Measurements from ENCODE around the gene FHIT. TPM values are rescaled to one million over a fixed set of nuclear protein-coding genes. Genes with fewer than 3 reads are reported as not detected.

Gene FHIT
- total RNA-seq, 1 donor, result 2.2 TPM

DNA sequence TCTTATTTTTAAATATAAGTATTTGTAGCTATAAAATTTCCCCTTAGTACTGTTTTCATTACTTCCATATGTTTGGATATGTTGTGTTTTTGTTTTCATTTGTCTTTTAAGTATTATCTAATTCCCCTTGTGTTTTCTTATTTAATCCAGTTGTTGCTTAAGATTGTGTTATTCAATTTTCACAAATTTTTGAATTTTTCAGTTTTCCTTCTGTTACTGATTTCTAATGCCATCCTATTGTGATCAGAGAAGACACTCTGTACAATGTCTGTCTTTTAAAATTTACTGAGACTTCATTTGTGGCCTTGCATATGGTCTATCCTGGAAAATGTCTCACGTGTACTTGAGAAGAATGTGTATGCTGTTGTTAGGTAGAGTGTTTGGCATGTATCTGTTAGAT, 1405.9 kb downstream of the FHIT start:
- no peak overlapping the region for H3K4me3 ChIP-seq (ENCODE audit: low read depth, low read length)
- TF ChIP-seq, protein P1, sequence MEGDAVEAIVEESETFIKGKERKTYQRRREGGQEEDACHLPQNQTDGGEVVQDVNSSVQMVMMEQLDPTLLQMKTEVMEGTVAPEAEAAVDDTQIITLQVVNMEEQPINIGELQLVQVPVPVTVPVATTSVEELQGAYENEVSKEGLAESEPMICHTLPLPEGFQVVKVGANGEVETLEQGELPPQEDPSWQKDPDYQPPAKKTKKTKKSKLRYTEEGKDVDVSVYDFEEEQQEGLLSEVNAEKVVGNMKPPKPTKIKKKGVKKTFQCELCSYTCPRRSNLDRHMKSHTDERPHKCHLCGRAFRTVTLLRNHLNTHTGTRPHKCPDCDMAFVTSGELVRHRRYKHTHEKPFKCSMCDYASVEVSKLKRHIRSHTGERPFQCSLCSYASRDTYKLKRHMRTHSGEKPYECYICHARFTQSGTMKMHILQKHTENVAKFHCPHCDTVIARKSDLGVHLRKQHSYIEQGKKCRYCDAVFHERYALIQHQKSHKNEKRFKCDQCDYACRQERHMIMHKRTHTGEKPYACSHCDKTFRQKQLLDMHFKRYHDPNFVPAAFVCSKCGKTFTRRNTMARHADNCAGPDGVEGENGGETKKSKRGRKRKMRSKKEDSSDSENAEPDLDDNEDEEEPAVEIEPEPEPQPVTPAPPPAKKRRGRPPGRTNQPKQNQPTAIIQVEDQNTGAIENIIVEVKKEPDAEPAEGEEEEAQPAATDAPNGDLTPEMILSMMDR (IDR thresholded peaks at IDR 0.05; ENCODE audit: insufficient read depth, low read depth, low read length), result no peak
- no peak for DNase-seq (ENCODE audit: low read depth)

DNA sequence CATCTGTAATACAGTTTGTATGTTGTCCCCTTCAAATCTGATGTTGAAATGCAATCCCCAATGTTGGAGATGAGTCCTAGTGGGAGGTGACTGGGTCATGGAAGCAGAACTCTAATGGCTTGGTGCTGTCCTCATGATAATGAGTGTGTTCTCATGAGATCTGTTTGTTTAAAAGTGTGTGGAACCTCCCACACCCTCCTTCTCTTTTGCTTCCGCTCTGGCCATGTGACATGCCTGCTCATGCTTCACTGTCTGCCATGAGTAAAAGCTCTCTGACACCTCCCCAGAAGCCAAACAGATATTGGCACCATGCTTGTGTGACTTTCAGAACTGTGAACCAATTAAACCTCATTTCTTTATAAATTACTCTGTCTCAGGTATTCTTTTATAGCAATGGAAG, 1407.4 kb downstream of the FHIT start:
- DNase-seq (ENCODE audit: low read depth), result no peak
- no peak overlapping the region for H3K4me3 ChIP-seq (ENCODE audit: low read depth, low read length)
- TF ChIP-seq, protein P1 (IDR thresholded peaks at IDR 0.05; ENCODE audit: insufficient read depth, low read depth, low read length), result no peak

DNA sequence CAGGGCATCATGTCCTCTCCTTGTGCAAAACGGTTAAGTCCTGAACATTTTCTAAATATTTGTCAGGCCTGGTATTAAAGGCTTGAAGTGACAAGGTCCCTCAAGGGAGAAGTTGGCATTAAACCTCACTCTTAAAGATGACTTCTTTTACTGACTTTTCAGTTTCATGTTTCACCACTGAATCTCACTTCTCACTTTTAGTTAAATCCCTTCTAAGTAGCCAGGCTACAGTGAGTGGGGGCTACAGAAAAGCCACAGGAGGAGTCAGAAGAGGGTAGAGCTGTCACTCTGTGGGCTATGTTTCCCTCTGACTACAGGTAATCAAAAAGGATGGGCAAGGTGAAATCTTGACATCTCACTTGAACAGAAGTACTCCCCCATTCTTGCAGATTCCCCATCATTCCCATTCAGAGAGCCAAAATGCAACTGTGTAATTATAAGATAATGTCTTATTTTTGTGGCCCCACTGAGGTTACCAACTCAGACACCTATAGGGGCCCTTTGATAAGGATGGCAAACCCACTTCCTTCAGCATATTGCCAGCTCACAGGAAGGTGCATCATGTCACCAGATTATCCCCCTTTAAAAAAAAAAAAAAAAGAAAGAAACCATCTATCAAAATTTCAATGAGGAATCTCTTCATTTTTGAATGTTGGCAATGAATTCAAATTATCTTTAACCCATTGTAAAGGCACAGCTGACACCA, 1411.3 kb downstream of the FHIT start:
- H3K4me3 ChIP-seq (ENCODE audit: low read depth, low read length), result no peak overlapping the region
- DNase-seq (ENCODE audit: low read depth), result no peak
- TF ChIP-seq, protein P1 (IDR thresholded peaks at IDR 0.05; ENCODE audit: insufficient read depth, low read depth, low read length), result no peak

DNA sequence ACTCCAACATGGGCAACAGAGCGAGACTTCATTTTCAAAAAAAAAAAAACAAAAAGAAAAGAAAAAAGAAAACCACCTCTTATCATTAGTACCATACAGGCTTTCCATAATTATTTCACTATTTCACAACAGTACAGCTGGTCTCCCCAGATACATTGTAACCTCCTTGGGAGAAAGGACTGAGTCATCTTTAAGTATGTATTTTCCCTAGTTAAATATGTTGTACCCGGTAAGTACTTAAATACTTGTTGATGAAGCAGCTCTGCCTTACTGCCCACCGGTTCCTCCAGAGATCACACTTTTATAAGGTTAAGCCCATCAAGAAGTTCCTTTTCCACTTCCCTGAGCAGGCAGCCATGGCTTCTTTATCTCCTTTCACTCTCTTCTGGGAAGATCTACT, 1412.0 kb downstream of the FHIT start:
- TF ChIP-seq, protein P1 (IDR thresholded peaks at IDR 0.05; ENCODE audit: insufficient read depth, low read depth, low read length), result no peak
- peak; percentile 90 for DNase-seq (ENCODE audit: low read depth)
- no peak overlapping the region for H3K4me3 ChIP-seq (ENCODE audit: low read depth, low read length)

DNA sequence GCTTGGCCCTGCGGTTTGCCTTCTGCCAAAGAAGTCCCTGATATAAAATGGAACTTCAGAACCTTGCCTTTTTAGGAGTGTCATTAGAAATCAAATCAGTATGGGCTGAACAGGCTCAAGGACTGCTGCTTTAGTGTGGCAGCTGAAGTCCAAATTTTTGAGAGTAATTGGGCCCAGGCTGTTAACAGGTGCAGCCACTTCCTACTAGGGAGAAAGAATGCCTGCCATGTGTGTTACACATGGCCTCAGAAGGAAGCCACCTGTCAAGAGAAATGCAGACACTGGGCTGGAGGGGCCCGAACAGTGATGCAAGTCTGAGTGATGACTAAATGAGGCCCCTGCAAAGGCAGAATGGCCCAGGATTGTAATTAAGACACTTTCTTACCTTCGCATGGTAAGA, 1414.7 kb downstream of the FHIT start:
- TF ChIP-seq, protein P1 (IDR thresholded peaks at IDR 0.05; ENCODE audit: insufficient read depth, low read depth, low read length), result no peak
- no peak for DNase-seq (ENCODE audit: low read depth)
- H3K4me3 ChIP-seq (ENCODE audit: low read depth, low read length), result no peak overlapping the region

DNA sequence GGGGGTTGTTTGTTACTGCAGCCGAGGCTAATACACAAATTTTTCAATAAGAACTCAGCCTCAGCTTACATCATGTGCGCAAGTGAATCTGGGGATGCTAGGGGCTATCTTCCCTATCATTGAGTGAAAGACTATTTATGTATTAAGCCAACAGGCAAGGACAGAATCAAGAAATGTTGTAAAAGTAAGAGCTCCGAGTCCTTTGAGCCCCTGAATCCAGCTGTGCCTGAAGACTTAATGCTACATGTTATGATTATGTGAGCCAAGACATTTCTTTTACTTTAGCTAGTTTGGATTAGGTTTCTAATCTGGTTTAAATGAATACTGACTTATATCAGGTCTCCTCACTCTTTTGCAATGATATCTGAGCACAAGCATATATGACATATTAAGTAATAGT, 1418.5 kb downstream of the FHIT start:
- no peak for DNase-seq (ENCODE audit: low read depth)
- TF ChIP-seq, protein P1 (IDR thresholded peaks at IDR 0.05; ENCODE audit: insufficient read depth, low read depth, low read length), result no peak
- no peak overlapping the region for H3K4me3 ChIP-seq (ENCODE audit: low read depth, low read length)

DNA sequence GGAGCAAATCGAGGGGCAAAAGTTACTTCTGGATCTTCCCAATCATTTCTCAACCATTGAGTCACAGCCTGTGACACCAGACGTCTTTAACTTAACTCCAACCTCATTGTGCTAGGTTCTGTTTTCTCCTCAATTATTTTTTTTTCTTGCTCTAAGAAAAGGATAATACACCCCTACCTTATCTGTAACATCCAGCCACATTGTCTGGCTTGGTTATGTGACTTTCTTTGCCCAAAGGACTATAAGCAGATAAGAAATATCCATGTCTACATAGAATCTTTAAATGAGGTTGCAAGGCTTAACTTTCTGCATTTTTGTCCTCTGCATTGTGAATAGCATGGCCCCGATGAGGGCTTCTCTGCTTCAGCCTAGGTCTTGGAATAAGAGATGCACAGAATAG, 1419.0 kb downstream of the FHIT start:
- TF ChIP-seq, protein P1 (IDR thresholded peaks at IDR 0.05; ENCODE audit: insufficient read depth, low read depth, low read length), result no peak
- no peak for DNase-seq (ENCODE audit: low read depth)
- H3K4me3 ChIP-seq (ENCODE audit: low read depth, low read length), result no peak overlapping the region

Measured in fibroblast of villous mesenchyme (primary cell).